ENCODE measurements around the gene BRAP.
A peak's percentile ranks its signal among the peaks of the same experiment; 100 is the strongest.

BRAP gene

GRCh38 chr12:111650912-111651311 is 34.8 kb downstream of the BRAP start:
- H3K9ac ChIP-seq (ENCODE audit: low read length in 5 of 5), result no peak overlapping the region
- H3K36me3 ChIP-seq (ENCODE audit: control insufficient read depth in 5 of 5, insufficient read depth in 5 of 5, low read length in 5 of 5), result peaks cover 16 to 82% (median 60%) of the 10 kb centered on the region in 5 donors
- no peaks in the 10 kb centered on the region for H3K9me3 ChIP-seq (ENCODE audit: control insufficient read depth in 5 of 5, low read length in 5 of 5)
- no peaks in the 10 kb centered on the region for H3K27me3 ChIP-seq (ENCODE audit: control insufficient read depth in 5 of 5, insufficient read depth in 4 of 5, low read length in 5 of 5)
- H3K27ac ChIP-seq (ENCODE audit: low read depth, low read length), result no peak overlapping the region
- no peaks in the 10 kb centered on the region for H3K4me1 ChIP-seq (ENCODE audit: control insufficient read depth in 5 of 5, insufficient read depth in 5 of 5, low read length in 5 of 5)
- H3K4me3 ChIP-seq (ENCODE audit: low read depth in 1 of 5, low read length in 5 of 5), result no peak overlapping the region

- Histone ChIP-seq H3K9me3 (ENCODE audit: control insufficient read depth in 5 of 5, low read length in 5 of 5) (no peaks in the 10 kb centered on the region), H3K27ac (ENCODE audit: low read depth, low read length) (no peak overlapping the region), H3K36me3 (ENCODE audit: control insufficient read depth in 5 of 5, insufficient read depth in 5 of 5, low read length in 5 of 5) (peaks cover 16 to 74% (median 56%) of the 10 kb centered on the region in 5 donors), H3K9ac (ENCODE audit: low read length in 5 of 5) (no peak overlapping the region), H3K27me3 (ENCODE audit: control insufficient read depth in 5 of 5, insufficient read depth in 4 of 5, low read length in 5 of 5) (no peaks in the 10 kb centered on the region), H3K4me1 (ENCODE audit: control insufficient read depth in 5 of 5, insufficient read depth in 5 of 5, low read length in 5 of 5) (peaks cover 0 to 16% (median 11%) of the 10 kb centered on the region in 5 donors), H3K4me3 (ENCODE audit: low read depth in 1 of 5, low read length in 5 of 5) (no peak overlapping the region)
Observed at GRCh38 chr12:111645433-111645832, 40.3 kb downstream of the BRAP start.

- peak overlapping the region in 1 of 5 donors; percentile 5 for H3K9ac ChIP-seq (ENCODE audit: low read length in 5 of 5)
- no peaks in the 10 kb centered on the region for H3K9me3 ChIP-seq (ENCODE audit: control insufficient read depth in 5 of 5, low read length in 5 of 5)
- H3K4me1 ChIP-seq (ENCODE audit: control insufficient read depth in 5 of 5, insufficient read depth in 5 of 5, low read length in 5 of 5), result peaks cover 0 to 19% (median 11%) of the 10 kb centered on the region in 5 donors
- H3K36me3 ChIP-seq (ENCODE audit: control insufficient read depth in 5 of 5, insufficient read depth in 5 of 5, low read length in 5 of 5), result peaks cover 9 to 65% (median 46%) of the 10 kb centered on the region in 5 donors
- peak overlapping the region; percentile 85 for H3K27ac ChIP-seq (ENCODE audit: low read depth, low read length)
- no peaks in the 10 kb centered on the region for H3K27me3 ChIP-seq (ENCODE audit: control insufficient read depth in 5 of 5, insufficient read depth in 4 of 5, low read length in 5 of 5)
- no peak overlapping the region for H3K4me3 ChIP-seq (ENCODE audit: low read depth in 1 of 5, low read length in 5 of 5)
Observed at GRCh38 chr12:111643427-111643826, 42.3 kb downstream of the BRAP start.

GRCh38 chr12:111642681-111643426 is 42.9 kb downstream of the BRAP start:
- H3K9ac ChIP-seq (ENCODE audit: low read length in 5 of 5), result peak overlapping the region in 2 of 5 donors; percentile 46 to 47
- peaks cover 9 to 64% (median 46%) of the 10 kb centered on the region in 5 donors for H3K36me3 ChIP-seq (ENCODE audit: control insufficient read depth in 5 of 5, insufficient read depth in 5 of 5, low read length in 5 of 5)
- H3K27me3 ChIP-seq (ENCODE audit: control insufficient read depth in 5 of 5, insufficient read depth in 4 of 5, low read length in 5 of 5), result no peaks in the 10 kb centered on the region
- H3K4me1 ChIP-seq (ENCODE audit: control insufficient read depth in 5 of 5, insufficient read depth in 5 of 5, low read length in 5 of 5), result peaks cover 0 to 19% (median 11%) of the 10 kb centered on the region in 5 donors
- H3K9me3 ChIP-seq (ENCODE audit: control insufficient read depth in 5 of 5, low read length in 5 of 5), result no peaks in the 10 kb centered on the region
- no peak overlapping the region for H3K4me3 ChIP-seq (ENCODE audit: low read depth in 1 of 5, low read length in 5 of 5)
- peak overlapping the region; percentile 85 for H3K27ac ChIP-seq (ENCODE audit: low read depth, low read length)

- peaks cover 9 to 40% (median 28%) of the 10 kb centered on the region in 5 donors for H3K36me3 ChIP-seq (ENCODE audit: control insufficient read depth in 5 of 5, insufficient read depth in 5 of 5, low read length in 5 of 5)
- no peak overlapping the region for H3K9ac ChIP-seq (ENCODE audit: low read length in 5 of 5)
- H3K4me1 ChIP-seq (ENCODE audit: control insufficient read depth in 5 of 5, insufficient read depth in 5 of 5, low read length in 5 of 5), result peaks cover 4 to 38% (median 33%) of the 10 kb centered on the region in 5 donors
Observed at GRCh38 chr12:111640506-111640905, 45.2 kb downstream of the BRAP start.

GRCh38 chr12:111638556-111638955 is 47.2 kb downstream of the BRAP start:
- no peak overlapping the region for H3K27ac ChIP-seq (ENCODE audit: low read depth, low read length)
- H3K36me3 ChIP-seq (ENCODE audit: control insufficient read depth in 5 of 5, insufficient read depth in 5 of 5, low read length in 5 of 5), result peaks cover under 1 to 24% (median 13%) of the 10 kb centered on the region in 5 donors
- no peak overlapping the region for H3K4me3 ChIP-seq (ENCODE audit: low read depth in 1 of 5, low read length in 5 of 5)
- H3K9ac ChIP-seq (ENCODE audit: low read length in 5 of 5), result no peak overlapping the region
- H3K9me3 ChIP-seq (ENCODE audit: control insufficient read depth in 5 of 5, low read length in 5 of 5), result no peaks in the 10 kb centered on the region
- H3K27me3 ChIP-seq (ENCODE audit: control insufficient read depth in 5 of 5, insufficient read depth in 4 of 5, low read length in 5 of 5), result no peaks in the 10 kb centered on the region
- H3K4me1 ChIP-seq (ENCODE audit: control insufficient read depth in 5 of 5, insufficient read depth in 5 of 5, low read length in 5 of 5), result peaks cover 4 to 36% (median 31%) of the 10 kb centered on the region in 5 donors

More at GRCh38 chr12:111640506-111640905, 45.2 kb downstream of the BRAP start:
- H3K4me3 ChIP-seq (ENCODE audit: low read depth in 1 of 5, low read length in 5 of 5), result no peak overlapping the region
- no peaks in the 10 kb centered on the region for H3K27me3 ChIP-seq (ENCODE audit: control insufficient read depth in 5 of 5, insufficient read depth in 4 of 5, low read length in 5 of 5)
- no peaks in the 10 kb centered on the region for H3K9me3 ChIP-seq (ENCODE audit: control insufficient read depth in 5 of 5, low read length in 5 of 5)
- H3K27ac ChIP-seq (ENCODE audit: low read depth, low read length), result no peak overlapping the region

GRCh38 chr12:111636209-111636945 is 49.4 kb downstream of the BRAP start:
- Histone ChIP-seq H3K27me3 (ENCODE audit: control insufficient read depth in 5 of 5, insufficient read depth in 4 of 5, low read length in 5 of 5) (no peaks in the 10 kb centered on the region), H3K4me1 (ENCODE audit: control insufficient read depth in 5 of 5, insufficient read depth in 5 of 5, low read length in 5 of 5) (peaks cover 4 to 24% (median 21%) of the 10 kb centered on the region in 5 donors), H3K9ac (ENCODE audit: low read length in 5 of 5) (peak overlapping the region in 4 of 5 donors; percentile 22 to 64 (median 60)), H3K4me3 (ENCODE audit: low read depth in 1 of 5, low read length in 5 of 5) (peak overlapping the region in 4 of 5 donors; percentile 17 to 42 (median 33)), H3K36me3 (ENCODE audit: control insufficient read depth in 5 of 5, insufficient read depth in 5 of 5, low read length in 5 of 5) (peaks cover 0 to 7% (median 4%) of the 10 kb centered on the region in 5 donors), H3K9me3 (ENCODE audit: control insufficient read depth in 5 of 5, low read length in 5 of 5) (no peaks in the 10 kb centered on the region), H3K27ac (ENCODE audit: low read depth, low read length) (peak overlapping the region; percentile 60)

GRCh38 chr12:111635524-111635923 is 50.2 kb downstream of the BRAP start:
- no peak overlapping the region for H3K4me3 ChIP-seq (ENCODE audit: low read depth in 1 of 5, low read length in 5 of 5)
- H3K27ac ChIP-seq (ENCODE audit: low read depth, low read length), result peak overlapping the region; percentile 60
- H3K9me3 ChIP-seq (ENCODE audit: control insufficient read depth in 5 of 5, low read length in 5 of 5), result no peaks in the 10 kb centered on the region
- H3K9ac ChIP-seq (ENCODE audit: low read length in 5 of 5), result peak overlapping the region in 3 of 5 donors; percentile 22 to 64 (median 64)
- peaks cover 4 to 24% (median 21%) of the 10 kb centered on the region in 5 donors for H3K4me1 ChIP-seq (ENCODE audit: control insufficient read depth in 5 of 5, insufficient read depth in 5 of 5, low read length in 5 of 5)
- H3K27me3 ChIP-seq (ENCODE audit: control insufficient read depth in 5 of 5, insufficient read depth in 4 of 5, low read length in 5 of 5), result no peaks in the 10 kb centered on the region
- peaks cover 0 to 4% (median 2%) of the 10 kb centered on the region in 5 donors for H3K36me3 ChIP-seq (ENCODE audit: control insufficient read depth in 5 of 5, insufficient read depth in 5 of 5, low read length in 5 of 5)

- Histone ChIP-seq H3K9me3 (ENCODE audit: control insufficient read depth in 5 of 5, low read length in 5 of 5) (no peaks in the 10 kb centered on the region), H3K4me1 (ENCODE audit: control insufficient read depth in 5 of 5, insufficient read depth in 5 of 5, low read length in 5 of 5) (no peaks in the 10 kb centered on the region), H3K27me3 (ENCODE audit: control insufficient read depth in 5 of 5, insufficient read depth in 4 of 5, low read length in 5 of 5) (no peaks in the 10 kb centered on the region), H3K27ac (ENCODE audit: low read depth, low read length) (no peak overlapping the region), H3K9ac (ENCODE audit: low read length in 5 of 5) (no peak overlapping the region), H3K36me3 (ENCODE audit: control insufficient read depth in 5 of 5, insufficient read depth in 5 of 5, low read length in 5 of 5) (no peaks in the 10 kb centered on the region), H3K4me3 (ENCODE audit: low read depth in 1 of 5, low read length in 5 of 5) (no peak overlapping the region)
Observed at GRCh38 chr12:111628505-111629260, 57.1 kb downstream of the BRAP start.
